ENCODE measurements around the gene NEB.
"Not testable (repeated sequence)": the region's sequence is repeated elsewhere in the genome, so short reads cannot be mapped to it uniquely, and the experiment has no call there.

NEB gene

GRCh38 chr2:151654085-151654484 lies 80.2 kb downstream of the NEB start:
- in situ Hi-C loops (cut with HindIII; ENCODE audit: low sequenced_read_pairs): no loop called here

GRCh38 chr2:151651274-151651673 lies 83.0 kb downstream of the NEB start:
- in situ Hi-C loops (cut with HindIII; ENCODE audit: low sequenced_read_pairs): no loop called here

DNA sequence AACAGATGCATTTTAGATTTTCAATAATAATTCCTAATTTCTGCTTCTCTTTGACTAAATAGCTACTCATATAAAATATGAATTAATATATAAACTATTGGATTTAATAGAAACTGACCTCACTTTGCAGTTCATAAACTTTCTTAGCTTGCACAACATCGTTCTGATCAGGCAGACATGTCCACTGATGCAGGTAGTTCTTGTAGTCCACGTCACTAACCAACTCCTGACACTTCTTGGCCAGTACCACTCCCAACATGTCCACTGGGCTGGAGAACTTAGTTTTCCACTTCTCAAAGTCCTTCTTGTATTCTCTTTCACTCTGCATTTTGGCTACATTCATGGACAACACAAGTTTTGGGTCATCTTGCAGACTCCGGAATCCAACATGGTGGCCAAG lies 83.8 kb downstream of the NEB start:
- in situ Hi-C loops (cut with HindIII; ENCODE audit: low sequenced_read_pairs): no loop called here

- in situ Hi-C loops (cut with HindIII; ENCODE audit: low sequenced_read_pairs): no loop called here
Observed at GRCh38 chr2:151649966-151650365, 84.3 kb downstream of the NEB start.

GRCh38 chr2:151649400-151649799 lies 84.9 kb downstream of the NEB start:
- in situ Hi-C loops (cut with HindIII; ENCODE audit: low sequenced_read_pairs): no loop called here

DNA sequence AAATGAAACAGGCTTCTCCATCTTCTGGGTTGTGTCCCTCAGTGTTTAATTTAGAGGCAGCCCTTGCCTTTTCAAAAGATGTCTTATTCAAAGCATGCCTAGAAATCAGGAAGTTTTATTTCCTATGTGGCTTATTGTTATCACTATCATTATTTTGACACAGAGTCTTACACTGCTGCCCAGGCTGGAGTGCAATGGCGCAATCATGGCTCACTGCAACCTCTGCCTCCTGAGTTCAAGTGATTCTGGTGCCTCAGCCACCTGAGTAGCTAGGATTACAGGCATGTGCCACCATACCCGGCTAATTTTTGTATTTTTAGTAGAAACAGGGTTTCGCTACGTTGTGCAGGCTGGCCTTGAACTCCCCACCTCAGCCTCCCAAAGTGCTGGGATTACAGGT lies 87.8 kb downstream of the NEB start:
- in situ Hi-C loops (cut with HindIII; ENCODE audit: low sequenced_read_pairs): not testable (repeated sequence)

GRCh38 chr2:151644580-151644979 lies 89.7 kb downstream of the NEB start:
- in situ Hi-C loops (cut with HindIII; ENCODE audit: low sequenced_read_pairs): no loop called here

DNA sequence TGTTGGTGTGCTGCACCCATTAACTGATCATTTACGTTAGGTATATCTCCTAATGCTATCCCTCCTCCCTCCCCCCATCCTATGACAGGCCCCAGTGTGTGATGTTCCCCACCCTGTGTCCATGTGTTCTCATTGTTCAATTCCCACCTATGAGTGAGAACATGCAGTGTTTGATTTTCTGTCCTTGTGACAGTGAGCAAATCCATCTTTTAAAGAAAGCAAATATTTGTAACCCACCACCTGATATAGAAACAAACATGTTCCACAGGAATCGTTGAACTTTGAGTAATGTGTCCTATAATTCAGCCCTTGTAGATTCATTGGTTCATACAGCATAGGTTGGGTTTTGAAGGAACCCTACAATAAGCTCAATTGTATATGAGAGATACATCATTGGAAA lies 92.4 kb downstream of the NEB start:
- in situ Hi-C loops (cut with HindIII; ENCODE audit: low sequenced_read_pairs): not testable (repeated sequence)

DNA sequence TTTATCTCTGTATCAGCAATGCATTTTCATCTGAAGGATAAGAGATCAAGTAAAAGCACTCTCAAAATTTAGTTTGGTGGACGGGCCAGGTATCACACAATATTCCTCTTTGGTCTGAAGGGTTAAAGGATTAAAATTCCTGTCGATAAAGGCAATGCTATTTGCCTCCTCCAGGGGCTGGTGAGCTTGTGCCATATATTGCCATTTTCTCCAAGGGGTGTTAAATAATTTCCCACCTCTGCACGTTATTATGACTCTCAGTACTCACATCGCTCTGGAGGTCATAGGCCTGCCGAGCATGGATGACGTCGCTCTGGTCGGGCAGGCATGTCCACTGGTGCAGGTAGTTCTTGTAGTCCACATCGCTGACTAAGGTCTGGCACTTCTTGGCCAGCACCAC lies 94.2 kb downstream of the NEB start:
- in situ Hi-C loops (cut with HindIII; ENCODE audit: low sequenced_read_pairs): no loop called here

DNA sequence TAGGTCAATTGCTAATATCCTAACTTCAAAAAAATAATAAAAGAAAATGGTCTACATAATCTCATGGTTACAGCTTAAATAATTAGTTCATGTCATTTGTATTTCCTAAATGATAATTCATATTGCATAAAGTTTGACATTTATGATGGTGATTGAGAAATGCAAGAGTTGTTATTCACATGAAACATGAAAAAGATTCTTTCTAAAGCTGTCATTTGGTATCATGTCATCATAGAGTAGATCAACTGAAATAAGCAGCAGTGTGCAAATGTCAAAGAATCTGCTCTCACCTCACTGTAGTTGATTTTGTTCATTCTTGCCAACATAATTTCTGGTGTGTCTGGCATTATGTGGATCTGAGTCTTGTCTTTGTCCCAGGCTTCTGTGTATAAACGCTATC lies 95.3 kb downstream of the NEB start:
- in situ Hi-C loops (cut with HindIII; ENCODE audit: low sequenced_read_pairs): no loop called here

GRCh38 chr2:151638191-151638933 lies 95.9 kb downstream of the NEB start:
- in situ Hi-C loops (cut with HindIII; ENCODE audit: low sequenced_read_pairs): no loop called here

DNA sequence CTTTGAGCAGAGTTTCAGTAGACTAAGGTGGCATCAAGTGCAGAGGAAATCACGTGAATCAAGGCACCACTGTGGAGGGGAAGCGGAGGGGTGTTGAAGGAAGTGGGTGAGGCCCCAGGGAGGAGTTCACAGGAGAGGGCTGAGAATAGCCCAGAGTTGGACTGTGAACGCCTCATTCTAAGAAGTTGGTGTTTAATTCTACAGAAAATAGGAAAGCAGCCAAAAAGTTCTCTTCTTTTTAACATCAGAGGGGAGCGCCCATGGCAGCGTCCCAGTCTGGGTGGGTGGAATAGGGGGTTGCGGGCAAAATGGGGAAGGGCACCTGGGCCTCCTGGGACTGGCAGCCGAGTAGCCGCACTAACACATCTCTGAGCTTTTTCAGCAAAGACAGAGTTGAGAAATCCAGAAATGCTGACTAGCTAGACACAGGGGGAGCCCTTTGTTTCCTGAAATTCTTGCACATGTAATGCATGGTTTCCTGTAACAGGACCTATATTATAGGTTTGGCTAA lies 97.0 kb downstream of the NEB start:
- in situ Hi-C loops (cut with HindIII; ENCODE audit: low sequenced_read_pairs): no loop called here

GRCh38 chr2:151634736-151635467 lies 99.4 kb downstream of the NEB start:
- in situ Hi-C loops (cut with HindIII; ENCODE audit: low sequenced_read_pairs): no loop called here

GRCh38 chr2:151632993-151633565 lies 101.2 kb downstream of the NEB start:
- in situ Hi-C loops (cut with HindIII; ENCODE audit: low sequenced_read_pairs): no loop called here

DNA sequence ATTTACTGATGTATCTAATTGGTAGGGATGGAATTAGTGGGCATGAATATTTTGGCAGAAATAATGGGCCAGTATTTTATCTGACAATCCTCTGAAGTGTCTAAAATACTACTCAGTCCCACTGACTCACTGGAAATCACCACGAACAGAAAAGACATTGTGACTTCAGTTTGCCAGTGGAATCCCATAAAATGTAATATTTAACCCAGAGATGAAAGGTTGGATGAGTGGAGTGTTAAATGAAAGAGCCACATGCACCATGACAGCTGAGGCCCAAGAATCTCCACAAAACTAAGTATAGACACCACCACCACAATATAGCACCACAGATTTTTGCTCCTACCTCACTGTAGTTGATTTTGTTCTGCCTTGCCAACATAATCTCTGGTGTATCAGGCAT lies 103.9 kb downstream of the NEB start:
- in situ Hi-C loops (cut with HindIII; ENCODE audit: low sequenced_read_pairs): no loop called here

GRCh38 chr2:151627353-151627752 lies 106.9 kb downstream of the NEB start:
- in situ Hi-C loops (cut with HindIII; ENCODE audit: low sequenced_read_pairs): no loop called here

GRCh38 chr2:151624271-151624670 lies 110.0 kb downstream of the NEB start:
- in situ Hi-C loops (cut with HindIII; ENCODE audit: low sequenced_read_pairs): no loop called here

DNA sequence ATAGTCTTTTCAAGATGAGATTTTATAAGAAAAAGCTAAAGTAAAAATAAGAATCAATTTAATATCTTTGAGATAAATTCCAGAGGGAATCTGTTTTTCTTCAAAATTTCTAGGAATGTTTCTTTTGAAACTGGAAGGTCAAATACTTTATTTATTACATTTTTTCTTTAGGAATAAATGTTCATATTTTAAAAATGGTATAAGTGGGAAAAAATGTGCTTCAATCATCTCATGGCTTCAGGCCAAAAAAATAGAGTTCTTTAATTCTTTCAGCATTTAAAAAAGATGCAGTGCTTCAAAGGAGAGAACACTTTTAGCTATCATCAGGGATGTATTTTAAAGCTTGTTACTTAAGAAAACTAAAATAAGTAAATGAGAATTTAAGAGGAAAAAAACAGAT lies 110.6 kb downstream of the NEB start:
- in situ Hi-C loops (cut with HindIII; ENCODE audit: low sequenced_read_pairs): no loop called here

DNA sequence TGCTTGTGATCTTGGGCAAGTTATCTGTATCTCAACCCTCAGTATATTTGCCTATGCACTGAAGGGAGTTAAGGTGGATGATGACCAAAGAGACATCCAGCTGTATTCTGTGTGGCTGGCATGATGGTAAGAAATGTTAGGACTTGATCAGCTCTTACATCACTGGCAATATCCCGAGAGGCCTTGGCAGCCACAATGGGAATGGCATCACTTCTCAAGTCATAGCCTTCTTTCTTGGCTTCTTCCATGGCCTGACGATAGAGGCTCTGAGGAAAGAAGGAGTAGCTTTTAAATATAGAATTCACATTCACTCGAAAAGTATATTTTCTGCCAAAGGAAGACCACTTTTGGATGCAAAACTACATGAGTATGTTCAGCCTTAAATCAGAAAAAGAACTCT lies 113.5 kb downstream of the NEB start:
- in situ Hi-C loops (cut with HindIII; ENCODE audit: low sequenced_read_pairs): no loop called here

- in situ Hi-C loops (cut with HindIII; ENCODE audit: low sequenced_read_pairs): no loop called here
Observed at GRCh38 chr2:151619337-151619989, 114.8 kb downstream of the NEB start.

DNA sequence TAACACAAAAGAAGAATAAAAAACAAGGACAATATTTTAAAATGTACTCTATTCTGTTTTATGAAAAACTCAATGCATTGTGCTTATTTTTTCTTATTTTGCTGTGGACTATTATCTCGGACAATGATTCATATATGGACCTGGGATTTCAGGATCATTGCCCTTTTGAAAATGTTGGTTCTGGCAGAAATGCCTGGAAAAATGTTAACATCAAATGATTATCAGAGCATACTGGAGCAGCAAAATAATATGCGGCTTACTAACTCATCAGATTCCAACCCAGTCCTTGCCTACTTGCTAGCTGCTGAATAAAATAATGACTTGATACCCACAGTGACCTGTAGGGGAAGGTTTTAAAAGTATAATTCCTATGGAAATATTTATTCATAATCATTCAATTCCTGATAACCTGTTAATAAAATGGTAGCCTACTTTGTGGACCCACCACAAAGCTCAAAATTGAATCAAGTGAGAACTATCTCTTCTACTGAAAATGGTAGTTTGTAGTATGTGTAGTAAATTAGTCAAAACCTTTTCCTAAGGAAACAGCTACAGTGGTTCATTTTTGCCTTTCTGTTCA lies 117.4 kb downstream of the NEB start:
- in situ Hi-C loops (cut with HindIII; ENCODE audit: low sequenced_read_pairs): no loop called here

All from endothelial cell of hepatic sinusoid (primary cell).